Panc1 (cell line): ENCODE measurements around the gene SAT2. TPM values are rescaled to one million over a fixed set of nuclear protein-coding genes. Genes with fewer than 3 reads are reported as not detected.

Experiments
- ATAC-seq: fragments of 200-7000 bp; cut with Tn5 transposase; 2 replicates; pipeline ENCODE4 v1.9.1; 2020; ENCODE audit warnings: mild to moderate bottlenecking, moderate library complexity
- BruUV-seq: library from RNA; stranded (reverse); fragments of 400-500 nt; replicated peaks from 2 replicates; lab custom pipeline; 2021; lab: Mats Ljungman, UMichigan
- CTCF ChIA-PET: fragments of 300-600 bp; sonication (Branson Sonifier 250); formaldehyde crosslinking; loops from one replicate; lab custom pipeline; 2022; ENCODE audit warnings: antibody characterized with exemption; lab: Charles Lee
- POLR2A ChIA-PET: fragments of 300-600 bp; sonication (Branson Sonifier 250); formaldehyde crosslinking; loops from one replicate; lab custom pipeline; 2022; ENCODE audit warnings: antibody characterized with exemption; lab: Charles Lee
- DNase-seq: peaks from one replicate; pipeline ENCODE4 v3.0.0-alpha.2; 2010; ENCODE audit warnings: low read depth, low spot score
- H3K27ac ChIP-seq: 2 replicates; pipeline ENCODE4 v1.5.1; 2011; ENCODE audit warnings: mild to moderate bottlenecking, low read length, inconsistent platforms
- H3K27me3 ChIP-seq: fragments of 200-500 bp; sonication (Bioruptor generic); 2 replicates; pipeline ENCODE4 v1.6.0; 2014; ENCODE audit warnings: low read length, inconsistent platforms; ENCODE audit not compliant: control insufficient read depth, insufficient read depth
- H3K36me3 ChIP-seq: fragments of 200-500 bp; sonication (Bioruptor generic); 2 replicates; pipeline ENCODE4 v1.5.1; 2014; ENCODE audit warnings: inconsistent platforms, mild to moderate bottlenecking, low read length, moderate library complexity; ENCODE audit not compliant: control insufficient read depth, insufficient read depth
- H3K4me1 ChIP-seq: 2 replicates; pipeline ENCODE4 v1.5.1; 2011; ENCODE audit warnings: inconsistent platforms, mild to moderate bottlenecking, low read length, moderate library complexity; ENCODE audit not compliant: control insufficient read depth, insufficient read depth
- H3K4me3 ChIP-seq, 2 experiments: 2 replicates each; pipeline ENCODE4 v1.5.1; 2011 to 2012; ENCODE audit warnings: low read depth in 2 of 2, low read length in 2 of 2, mild to moderate bottlenecking in 2 of 2, inconsistent platforms in 1 of 2, moderate library complexity in 1 of 2
- H3K9me3 ChIP-seq: fragments of 200-500 bp; sonication (Bioruptor generic); 2 replicates; pipeline ENCODE4 v1.5.1; 2014; ENCODE audit warnings: low read depth, mild to moderate bottlenecking, inconsistent platforms, low read length, moderate library complexity; ENCODE audit not compliant: control insufficient read depth, insufficient read depth
- CTCF ChIP-seq: fragments of 450-650 bp; IDR thresholded peaks from 2 replicates; pipeline ENCODE4 v1.5.1; 2017; ENCODE audit warnings: mild to moderate bottlenecking
- POLR2AphosphoS5 ChIP-seq: IDR thresholded peaks from 2 replicates; pipeline ENCODE4 v1.6.1; 2012; ENCODE audit warnings: mild to moderate bottlenecking, low read depth, low read length, moderate library complexity
- REST ChIP-seq, 2 experiments: IDR thresholded peaks; 2 replicates each; pipeline ENCODE4 v1.6.1; 2011 to 2012; ENCODE audit warnings: low read depth in 2 of 2, control low read depth in 1 of 2, low read length in 1 of 2, mild to moderate bottlenecking in 1 of 2, moderate library complexity in 1 of 2; ENCODE audit not compliant: insufficient read depth in 1 of 2
- SIN3A ChIP-seq: IDR thresholded peaks from 2 replicates; pipeline ENCODE4 v1.6.1; 2012; ENCODE audit warnings: low read depth, mild to moderate bottlenecking, low read length, moderate library complexity, borderline replicate concordance; ENCODE audit not compliant: insufficient read depth
- TCF7L2 ChIP-seq: IDR thresholded peaks from 2 replicates; pipeline ENCODE4 v1.6.1; 2011; ENCODE audit warnings: mild to moderate bottlenecking, low read depth, low read length, inconsistent platforms
- in situ Hi-C: cut with HindIII; loops from 2 replicates; pipeline ENCODE4 v1.10.0; 2016; ENCODE audit warnings: low sequenced_read_pairs, low pct_unique_long_range_greater_than_20kb
- intact Hi-C: fragments of 100-400 bp; cut with micrococcal nuclease; formaldehyde crosslinking; loops from one replicate; pipeline ENCODE4 v1.10.0; 2022; ENCODE audit not compliant: unreplicated experiment
- total RNA-seq: library from RNA; stranded (reverse); gene quantifications from one replicate; pipeline ENCODE4 v1.2.1, GENCODE V29; 2021; ENCODE audit not compliant: unreplicated experiment

The SAT2 gene
- total RNA-seq, 1 experiment from 2014 or later = 74.8 TPM

GRCh38 chr17:7620835-7621234, 6.8 kb downstream of the SAT2 start:
- no peaks in the 10 kb centered on the region for H3K27me3 ChIP-seq
- TF ChIP-seq REST (IDR thresholded peaks at IDR 0.05; ENCODE audit: insufficient read depth in 1 of 2, low read depth in 2 of 2, low read length in 1 of 2) = no peak
- TF ChIP-seq TCF7L2 = no peak
- TF ChIP-seq POLR2AphosphoS5 = no peak
- no peak for TF ChIP-seq SIN3A
- no peak for TF ChIP-seq CTCF
- H3K4me3 ChIP-seq = no peak overlapping the region
- ChIA-PET POLR2A (interaction anchor here (0.6 kb wide), 1 partner anchor 81 kb away, joined by 4 read pairs; no protein-coding TSS in a partner anchor), CTCF (no interaction called here)
- DNase-seq (no peak), ATAC-seq (no peak)
- H3K9me3 ChIP-seq = no peaks in the 10 kb centered on the region
- H3K36me3 ChIP-seq = no peaks in the 10 kb centered on the region
- intact Hi-C loops = no loop called here
- in situ Hi-C loops = no loop called here
- H3K4me1 ChIP-seq = no peaks in the 10 kb centered on the region
- BruUV-seq = no TSS peak
- no peak overlapping the region for H3K27ac ChIP-seq

GRCh38 chr17:7618608-7619007, 9.0 kb downstream of the SAT2 start:
- Histone ChIP-seq H3K27me3 (no peaks in the 10 kb centered on the region), H3K4me3 (no peak overlapping the region), H3K27ac (no peak overlapping the region), H3K9me3 (no peaks in the 10 kb centered on the region), H3K36me3 (peaks cover 3% of the 10 kb centered on the region; the same call in 1 of the 2 replicates), H3K4me1 (peaks cover under 1% of the 10 kb centered on the region; the same call in 1 of the 2 replicates)
- POLR2A ChIA-PET = no interaction called here
- in situ Hi-C loops (no loop called here), intact Hi-C loops (no loop called here)
- no TSS peak for BruUV-seq
- CTCF ChIA-PET = no interaction called here
- TF ChIP-seq CTCF = no peak
- no peak for TF ChIP-seq REST (IDR thresholded peaks at IDR 0.05; ENCODE audit: insufficient read depth in 1 of 2, low read depth in 2 of 2, low read length in 1 of 2)
- no peak for TF ChIP-seq SIN3A
- DNase-seq (no peak), ATAC-seq (no peak)
